Activated T-cell treated with anti-CD3 and anti-CD28 coated beads for 48 hours (primary cell): Measurements from ENCODE around the gene MRPS15.
"Not testable (repeated sequence)": the region's sequence is repeated elsewhere in the genome, so short reads cannot be mapped to it uniquely, and the experiment has no call there.

Source experiments
- DNase-seq: peaks from one replicate; pipeline ENCODE4 v3.0.0-alpha.2; 2020; ENCODE audit warnings: low read depth

The MRPS15 gene

DNA sequence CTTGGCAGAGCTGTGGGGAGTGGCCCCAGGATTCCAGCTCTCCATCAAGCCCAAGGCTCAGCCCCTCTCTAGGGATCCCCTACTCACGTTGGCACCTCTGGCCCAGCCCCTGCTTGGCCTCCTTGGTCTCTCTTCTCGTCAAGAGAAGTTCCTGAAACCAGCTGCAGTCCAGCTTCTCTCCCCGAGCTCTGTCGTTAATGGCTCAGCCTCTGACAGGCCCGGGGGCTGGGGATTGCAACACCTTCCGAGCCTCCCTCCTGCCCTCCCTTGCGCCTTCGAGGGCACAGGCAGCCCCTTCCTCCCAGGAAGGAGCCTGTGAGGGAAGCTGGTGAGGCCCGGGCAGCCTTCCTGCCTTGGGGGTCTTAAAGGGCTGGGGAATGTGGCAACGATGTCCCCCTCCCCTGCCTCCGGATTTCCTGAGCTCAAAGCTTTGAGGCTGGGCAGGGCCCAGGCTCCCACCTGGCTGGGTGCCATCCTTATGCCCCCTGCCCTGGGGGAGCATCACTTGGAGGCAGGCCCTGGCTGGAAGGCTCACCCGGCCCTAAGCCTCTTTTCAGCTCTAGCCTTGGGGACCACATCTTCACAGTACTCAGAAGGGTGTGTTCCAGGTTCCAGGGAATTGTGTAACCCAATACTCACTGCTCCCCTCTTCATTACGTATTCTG lies 18.7 kb upstream of the MRPS15 start, which contains the start of gene CSF3R:
TSS of gene CSF3R (minus strand) at position 190 of the 665 bp plus-strand sequence. CDS start 3,417 bp downstream, outside the sequence.
- no peak for DNase-seq

GRCh38 chr1:36481771-36482723 lies 17.9 kb upstream of the MRPS15 start:
- DNase-seq: no peak

DNA sequence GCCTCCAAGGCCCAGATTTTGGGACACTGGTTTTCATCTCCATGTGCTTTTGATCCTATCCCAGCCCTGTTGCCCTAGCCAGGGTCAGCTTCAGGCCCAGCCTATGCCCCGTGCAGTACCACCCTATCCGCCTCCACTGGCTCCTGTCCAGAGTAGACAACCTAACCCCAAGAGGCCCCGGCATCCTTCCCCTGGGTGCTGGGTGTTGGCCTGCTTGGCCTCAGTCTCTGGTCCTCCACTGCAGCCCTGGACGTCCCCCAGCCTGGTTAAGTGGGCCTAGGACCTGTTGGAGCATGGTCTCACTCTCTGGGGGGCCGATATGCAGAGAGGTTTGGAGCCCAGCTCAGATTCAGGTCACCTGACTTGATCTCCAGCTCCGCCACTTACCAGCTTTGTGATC lies 16.9 kb upstream of the MRPS15 start:
- no peak for DNase-seq

GRCh38 chr1:36480161-36480560 lies 16.0 kb upstream of the MRPS15 start:
- no peak for DNase-seq

- no peak for DNase-seq
Measured at GRCh38 chr1:36479505-36480051, 15.4 kb upstream of the MRPS15 start.

DNA sequence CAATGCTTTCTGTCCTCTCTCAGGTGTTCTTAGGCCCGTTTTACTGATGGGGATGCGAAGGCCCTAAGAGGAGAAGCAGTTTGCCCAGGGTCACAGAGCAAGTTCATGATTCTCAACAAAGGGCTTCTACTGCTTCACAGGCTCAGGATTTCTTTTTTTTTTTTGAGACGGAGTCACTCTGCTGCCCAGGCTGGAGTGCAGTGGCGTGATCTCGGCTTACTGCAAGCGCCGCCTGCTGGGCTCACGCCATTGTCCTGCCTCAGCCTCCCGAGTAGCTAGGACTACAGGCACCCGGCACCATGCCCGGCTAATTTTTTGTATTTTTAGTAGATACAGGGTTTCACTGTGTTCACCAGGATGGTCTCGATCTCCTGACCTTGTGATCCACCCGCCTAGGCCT lies 13.4 kb upstream of the MRPS15 start:
- not testable (repeated sequence) for DNase-seq

GRCh38 chr1:36476945-36477344 lies 12.8 kb upstream of the MRPS15 start:
- DNase-seq: no peak

DNA sequence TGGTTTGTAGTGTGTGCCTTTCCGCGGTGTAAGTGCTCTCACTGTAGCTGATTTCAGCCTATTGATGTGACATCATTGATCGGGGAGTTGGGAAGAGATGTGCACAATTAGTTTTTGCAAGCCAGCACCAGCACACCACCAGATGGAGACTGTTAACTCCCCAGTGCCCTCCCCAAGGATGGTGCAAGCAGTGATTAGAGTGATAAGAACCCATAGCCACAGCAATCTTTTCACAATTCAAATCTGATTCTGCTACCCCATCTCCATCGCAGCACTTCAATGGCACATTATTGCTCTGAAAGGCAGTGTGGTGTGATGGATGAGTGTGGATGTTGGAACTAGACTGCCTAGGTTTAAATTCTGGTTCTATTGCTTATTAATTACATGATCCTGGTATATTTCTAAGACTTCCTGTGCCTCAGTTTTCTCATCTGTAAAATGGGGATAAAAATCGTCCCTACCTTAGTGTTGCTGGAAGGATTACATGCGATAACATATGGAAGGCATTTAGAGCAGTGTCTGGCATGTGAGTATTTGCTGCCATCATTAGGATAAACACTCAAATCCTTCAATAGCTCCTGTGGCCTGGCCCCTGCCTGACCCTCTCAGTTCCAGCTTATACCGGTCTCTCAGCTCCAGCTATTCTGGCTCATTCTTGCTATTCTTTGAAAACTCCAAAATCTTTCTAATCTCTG lies 11.9 kb upstream of the MRPS15 start:
- no peak for DNase-seq

GRCh38 chr1:36475341-36475740 lies 11.2 kb upstream of the MRPS15 start:
- no peak for DNase-seq

DNA sequence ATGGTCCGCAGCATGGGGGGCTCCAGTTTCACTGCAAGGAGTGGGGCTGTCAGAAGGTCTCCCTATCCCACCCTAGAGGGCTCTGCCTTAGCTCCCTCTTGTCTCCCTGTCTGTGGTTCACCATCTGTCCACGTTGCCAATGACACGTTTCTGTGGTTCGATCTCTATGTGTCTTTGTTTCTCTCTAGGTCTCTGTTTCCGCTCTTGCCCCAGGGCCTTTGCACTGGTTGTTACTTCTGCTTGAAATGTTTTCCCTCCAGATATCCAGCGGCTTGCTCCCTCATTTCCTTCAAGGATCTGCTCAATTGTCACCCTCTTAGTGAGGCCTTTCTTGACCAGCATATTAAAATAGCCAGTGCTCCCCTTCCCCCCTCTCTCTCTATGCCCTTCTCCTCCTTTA lies 8.5 kb upstream of the MRPS15 start:
- DNase-seq: no peak

- DNase-seq: no peak
Measured at GRCh38 chr1:36471830-36472641, 7.9 kb upstream of the MRPS15 start.

DNA sequence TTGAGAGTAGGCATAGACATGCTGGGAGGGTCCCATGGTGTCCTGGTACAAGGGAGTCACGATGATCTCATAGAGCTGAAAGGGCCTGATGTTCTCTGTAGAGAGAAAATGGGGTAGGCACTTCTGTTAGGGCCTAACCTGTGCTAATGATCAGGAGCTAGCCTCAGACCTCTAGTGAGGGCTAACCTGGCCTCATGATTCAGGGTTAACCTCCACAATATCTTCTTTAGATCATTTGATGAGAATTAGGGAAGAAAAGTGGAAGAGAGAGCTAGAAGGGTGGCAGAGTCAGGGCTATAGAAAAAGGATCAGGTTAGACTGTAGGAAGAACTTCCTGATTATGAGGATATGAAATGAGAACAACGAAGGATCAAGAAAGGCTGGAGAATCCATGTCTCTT lies 5.0 kb upstream of the MRPS15 start:
- no peak for DNase-seq

- no peak for DNase-seq
Measured at GRCh38 chr1:36467700-36468455, 3.7 kb upstream of the MRPS15 start.

DNA sequence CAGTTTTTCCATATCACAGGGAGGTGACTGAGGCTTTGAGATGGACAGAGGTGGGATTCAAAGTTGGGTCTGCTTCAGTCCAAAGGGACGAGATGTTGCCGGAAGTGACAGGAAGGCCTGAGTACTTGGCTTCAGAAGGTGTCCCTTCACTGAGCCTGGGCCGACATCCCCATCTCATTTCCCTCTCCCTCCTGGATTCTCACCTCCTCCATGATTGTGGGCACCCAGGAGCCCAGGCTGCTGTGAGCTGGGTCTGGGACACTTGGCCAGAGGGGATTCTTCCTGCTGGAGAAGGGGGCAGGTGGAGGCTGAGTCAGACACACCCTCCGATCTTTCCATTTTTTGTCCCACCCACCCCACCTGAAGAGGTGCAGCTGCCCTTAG lies 2.8 kb upstream of the MRPS15 start:
- DNase-seq: no peak

DNA sequence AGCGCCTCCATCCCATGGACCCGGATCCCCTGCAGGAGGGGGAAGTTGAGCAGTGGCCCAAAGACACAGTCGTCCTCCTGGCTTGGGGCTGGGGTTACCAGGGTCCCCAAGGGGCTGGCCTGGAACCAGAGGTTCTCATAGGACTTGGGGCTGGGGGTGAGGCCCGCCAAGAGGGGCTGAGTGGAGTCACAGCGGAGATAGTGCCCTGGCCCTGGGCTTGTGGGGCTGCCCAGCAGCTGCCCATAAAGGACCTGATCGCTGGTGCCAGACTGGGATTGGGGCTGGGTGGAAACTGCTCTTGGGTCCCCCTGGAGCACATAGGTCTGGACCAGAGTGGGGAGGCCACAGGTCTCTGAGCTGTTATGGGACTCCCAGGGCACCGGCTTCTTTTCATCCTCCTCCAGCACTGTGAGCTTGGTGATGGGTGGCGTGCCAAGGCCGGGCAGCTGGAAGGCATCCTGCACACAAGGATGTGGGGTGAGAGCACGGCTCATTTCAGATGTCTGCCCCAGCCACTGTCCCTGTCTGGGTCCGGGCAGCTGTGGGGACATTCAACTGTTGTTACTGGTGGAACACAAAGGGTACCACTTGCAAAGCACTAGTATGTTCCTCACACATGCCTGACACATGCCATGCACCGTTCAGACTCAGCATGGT lies 2.3 kb upstream of the MRPS15 start:
- DNase-seq: no peak

GRCh38 chr1:36465731-36466369 lies 1.7 kb upstream of the MRPS15 start:
- no peak for DNase-seq

GRCh38 chr1:36464605-36465393 lies 615 bp upstream of the MRPS15 start:
- DNase-seq: no peak

- DNase-seq: no peak
Measured at GRCh38 chr1:36463463-36463802, 751 bp downstream of the MRPS15 start.

- DNase-seq: peak; percentile 55
Measured at GRCh38 chr1:36458910-36459309, 5.3 kb downstream of the MRPS15 start.
